GM21423 (cell line): ENCODE data around the gene C1GALT1.
"Not testable (repeated sequence)": the region's sequence is repeated elsewhere in the genome, so short reads cannot be mapped to it uniquely, and the experiment has no call there.

Experiments
- ATAC-seq: cut with Tn5 transposase; IDR thresholded peaks from one replicate; pipeline ENCODE4 v1.9.1; 2021; ENCODE audit warnings: mild to moderate bottlenecking, moderate library complexity; ENCODE audit not compliant: unreplicated experiment

C1GALT1 gene

DNA sequence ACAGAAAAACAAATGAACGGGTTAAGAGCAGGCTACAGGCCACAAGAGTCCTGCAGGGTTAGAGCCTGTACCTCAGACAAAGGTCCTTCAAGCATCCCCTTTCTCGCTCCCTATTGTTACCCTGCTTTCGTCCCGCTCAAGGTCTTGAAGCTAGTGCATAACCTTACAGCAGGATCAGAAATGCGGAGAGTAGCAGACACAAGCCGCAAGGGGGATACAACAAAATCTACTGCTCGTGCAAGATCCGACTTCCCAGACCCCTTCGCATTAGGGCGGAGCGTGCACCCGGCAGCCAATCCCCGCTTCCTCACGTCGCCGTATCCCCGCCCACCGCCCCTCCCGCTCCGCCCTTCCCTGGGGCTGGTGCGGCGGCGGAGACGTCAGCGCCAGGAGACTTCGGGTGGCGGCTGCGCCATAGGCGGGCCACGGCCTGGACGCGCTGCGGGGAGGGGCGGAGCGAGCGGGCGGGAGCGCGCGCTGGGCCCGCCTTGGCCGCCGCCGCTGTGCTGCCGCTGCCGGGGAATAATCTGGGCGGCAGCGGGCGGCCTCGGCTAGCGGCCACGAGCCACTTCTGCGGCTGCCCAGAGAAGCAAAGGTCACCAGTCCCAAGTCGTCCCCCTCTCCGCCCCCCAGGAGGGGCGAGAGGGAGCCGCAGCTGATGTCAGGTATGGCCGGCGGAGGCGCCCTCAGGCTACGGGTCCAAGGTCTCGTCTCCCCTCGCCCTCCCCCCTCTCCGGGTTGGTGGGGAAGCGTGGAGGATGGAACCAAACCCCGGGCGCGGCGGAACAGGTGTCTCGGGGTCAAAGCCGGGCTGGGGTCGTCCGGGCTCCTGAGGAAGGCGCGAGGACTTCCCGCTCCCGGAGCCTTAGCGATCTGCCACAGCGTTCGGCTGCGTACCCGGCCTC, at the start of gene C1GALT1:
Gene C1GALT1, plus strand, starts transcription at position 389 of the 905 bp plus-strand sequence. CDS start 51,776 bp downstream, outside the sequence.
- peak; percentile 82 for ATAC-seq

GRCh38 chr7:7134046-7134445, 48.3 kb upstream of the C1GALT1 start:
- no peak for ATAC-seq

DNA sequence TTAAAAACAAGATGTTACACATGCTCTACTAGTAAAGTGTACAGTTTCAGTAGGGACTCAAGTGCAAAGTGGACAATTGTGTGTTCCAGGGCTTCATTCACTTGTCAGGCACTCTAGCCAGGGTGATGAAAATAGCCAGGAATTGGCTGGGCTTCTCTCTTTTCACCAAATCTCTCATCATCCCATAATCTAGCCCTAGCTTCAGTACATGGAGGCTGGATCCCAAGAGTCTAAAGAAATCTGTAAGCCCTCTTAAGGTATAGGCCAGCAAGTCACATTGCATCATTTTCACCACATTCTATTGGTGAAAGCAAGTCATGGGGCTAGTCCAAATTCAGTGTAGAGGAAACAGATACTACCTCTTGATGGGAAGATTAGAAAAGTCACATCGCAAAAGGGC, 47.3 kb upstream of the C1GALT1 start:
- no peak for ATAC-seq

DNA sequence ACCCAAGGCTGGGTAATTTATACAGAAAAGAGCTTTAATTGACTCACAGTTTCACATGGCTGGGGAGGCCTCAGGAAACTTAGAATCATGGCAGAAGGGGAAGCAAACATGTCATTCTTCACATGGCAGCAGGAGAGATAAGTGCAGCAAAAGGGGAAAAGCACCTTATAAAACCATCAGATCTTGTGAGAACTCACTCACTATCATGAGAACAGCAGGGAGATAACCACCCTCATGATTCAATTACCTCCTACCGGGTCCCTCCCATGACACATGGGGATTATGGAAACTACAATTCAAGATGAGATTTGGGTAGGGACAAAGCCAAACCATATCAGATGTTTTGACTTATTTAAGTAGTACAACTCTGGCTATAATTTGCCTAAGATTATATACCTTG, 46.4 kb upstream of the C1GALT1 start:
- ATAC-seq = not testable (repeated sequence)

- no peak for ATAC-seq
Observed at GRCh38 chr7:7136466-7137381, 45.6 kb upstream of the C1GALT1 start.

- no peak for ATAC-seq
Observed at GRCh38 chr7:7138897-7139296, 43.4 kb upstream of the C1GALT1 start.

GRCh38 chr7:7143404-7143803, 38.9 kb upstream of the C1GALT1 start:
- ATAC-seq = not testable (repeated sequence)

GRCh38 chr7:7145151-7145550, 37.2 kb upstream of the C1GALT1 start:
- ATAC-seq = not testable (repeated sequence)

- no peak for ATAC-seq
Observed at GRCh38 chr7:7146837-7147236, 35.5 kb upstream of the C1GALT1 start.

- ATAC-seq = no peak
Observed at GRCh38 chr7:7148798-7149481, 33.4 kb upstream of the C1GALT1 start.

- ATAC-seq = no peak
Observed at GRCh38 chr7:7151285-7151684, 31.1 kb upstream of the C1GALT1 start.

GRCh38 chr7:7151865-7152264, 30.5 kb upstream of the C1GALT1 start:
- ATAC-seq = no peak

DNA sequence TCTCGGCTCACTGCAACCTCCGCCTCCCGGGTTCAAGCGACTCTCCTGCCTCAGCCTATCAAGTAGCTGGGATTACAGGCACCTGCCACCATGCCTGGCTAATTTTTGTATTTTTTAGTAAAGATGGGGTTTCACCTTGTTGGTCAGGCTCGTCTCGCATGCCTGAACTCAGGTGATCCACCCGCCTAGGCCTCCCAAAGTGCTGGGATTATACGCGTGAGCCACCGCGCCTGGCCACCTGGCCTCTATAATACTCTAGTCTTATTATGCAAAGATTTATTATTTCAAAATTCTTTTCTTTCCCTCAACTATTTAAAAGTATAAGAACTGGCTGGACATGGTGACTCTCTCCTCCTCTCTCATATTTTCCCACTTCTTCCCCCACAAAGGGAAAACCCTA, 30.0 kb upstream of the C1GALT1 start:
- ATAC-seq = no peak

- not testable (repeated sequence) for ATAC-seq
Observed at GRCh38 chr7:7154355-7154754, 28.0 kb upstream of the C1GALT1 start.

DNA sequence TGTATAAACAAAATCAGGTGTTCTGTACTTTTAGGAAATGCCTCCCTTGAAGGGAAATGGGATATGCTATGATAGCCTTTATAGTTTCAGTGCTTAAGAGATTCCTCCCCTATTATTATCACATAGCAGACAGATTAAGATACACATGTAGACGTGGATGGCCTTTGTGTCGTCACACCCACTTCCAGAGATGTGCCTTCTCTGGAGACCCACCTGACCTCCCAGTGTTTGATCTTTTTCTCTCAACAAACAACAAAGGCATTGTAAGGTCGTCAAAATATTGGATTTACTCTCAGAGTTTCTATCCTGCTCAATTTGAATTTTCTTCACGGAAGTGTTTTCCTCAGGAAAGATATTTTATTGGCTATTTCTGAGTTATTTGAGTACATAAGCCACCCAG, 25.7 kb upstream of the C1GALT1 start:
- ATAC-seq = no peak

DNA sequence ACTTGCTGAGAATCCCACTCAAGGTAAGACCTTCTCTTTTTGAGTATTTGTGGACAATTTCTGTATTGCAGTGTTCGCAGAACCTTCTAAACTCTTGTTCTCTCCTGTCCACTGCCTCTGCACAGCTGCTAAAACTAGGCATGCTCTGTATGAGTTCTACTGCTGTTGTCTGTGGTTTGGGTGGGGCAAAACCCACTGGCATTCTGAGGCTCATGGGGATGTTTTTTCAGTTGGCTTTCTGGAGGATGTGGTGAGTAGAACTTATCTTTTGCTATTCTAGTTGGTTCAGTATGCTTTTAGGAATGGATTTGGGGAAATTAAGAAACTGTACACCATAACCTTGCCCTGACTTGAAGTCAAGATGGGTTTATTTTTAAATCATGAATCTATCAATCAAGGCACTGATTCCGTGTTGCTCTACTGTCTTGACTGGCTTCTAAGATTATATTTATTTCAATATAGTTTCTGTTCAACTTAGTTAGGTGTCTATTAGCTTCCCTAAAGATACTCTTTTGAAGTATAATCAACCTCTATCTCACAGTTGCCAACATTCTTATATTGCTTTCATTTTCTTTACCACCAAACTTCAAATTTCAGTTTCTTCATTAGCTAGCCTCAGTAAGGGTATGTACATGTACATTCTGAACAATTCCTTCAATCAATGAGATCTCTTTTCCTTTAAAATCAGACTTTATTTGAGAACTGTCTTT, 25.0 kb upstream of the C1GALT1 start:
- ATAC-seq = peak; percentile 89

- no peak for ATAC-seq
Observed at GRCh38 chr7:7157887-7158271, 24.5 kb upstream of the C1GALT1 start.

DNA sequence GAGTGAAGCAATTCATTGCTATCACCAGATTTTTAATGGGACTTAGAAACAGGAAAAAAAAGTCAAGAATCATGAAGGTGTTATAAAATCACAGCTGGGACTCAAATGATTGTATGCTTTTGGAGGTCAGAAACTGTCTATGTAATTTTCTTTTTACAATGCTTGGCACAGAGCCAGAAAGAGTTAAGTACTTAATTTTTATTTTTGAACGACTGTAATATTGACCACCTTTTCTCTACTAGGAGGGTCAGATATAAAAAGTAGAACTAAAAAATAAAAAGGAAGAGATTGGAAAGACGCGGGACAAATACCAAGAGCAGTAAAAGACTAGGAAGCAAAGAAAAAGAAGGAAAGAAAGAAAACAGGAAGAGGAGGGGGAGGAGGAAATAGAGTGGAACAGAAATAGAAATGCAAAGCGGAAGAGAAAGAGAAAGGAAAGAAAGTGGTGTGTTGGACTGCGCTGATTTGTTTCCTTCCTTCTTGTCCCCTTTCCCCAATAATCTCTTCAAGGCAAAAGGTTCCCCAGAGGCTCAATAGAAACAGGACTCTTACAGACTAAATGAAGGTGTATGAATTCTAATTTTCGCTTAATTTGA, 23.2 kb upstream of the C1GALT1 start:
- ATAC-seq = no peak

GRCh38 chr7:7164591-7164990, 17.8 kb upstream of the C1GALT1 start:
- ATAC-seq = no peak

GRCh38 chr7:7165372-7165771, 17.0 kb upstream of the C1GALT1 start:
- no peak for ATAC-seq
